HG03342 (cell line): ENCODE results near the gene SPDYE11.
"Not testable (repeated sequence)": the region's sequence is repeated elsewhere in the genome, so short reads cannot be mapped to it uniquely, and the experiment has no call there.

Experiments
- ATAC-seq: cut with Tn5 transposase; IDR thresholded peaks from one replicate; pipeline ENCODE4 v1.9.1; 2021; ENCODE audit warnings: mild to moderate bottlenecking, moderate library complexity; ENCODE audit not compliant: unreplicated experiment

The SPDYE11 gene

DNA sequence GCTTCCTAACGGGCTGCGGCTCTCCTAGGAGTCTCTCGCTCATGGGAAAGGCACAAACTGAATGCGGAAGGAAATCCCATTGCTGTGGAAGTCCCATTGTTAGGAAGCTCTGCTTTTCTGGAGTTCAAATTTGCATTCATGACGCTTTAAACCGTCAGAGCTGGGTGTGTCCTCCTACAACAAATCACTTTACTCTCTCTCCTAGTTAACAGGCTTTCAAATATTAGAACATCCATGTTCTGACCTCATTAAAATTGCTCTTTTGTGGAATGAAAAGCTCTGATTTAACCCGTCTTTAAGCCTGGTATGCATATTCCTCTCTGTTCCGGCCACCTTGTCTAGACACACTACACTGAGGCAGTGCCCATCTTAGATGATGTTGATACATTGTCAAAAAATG is at the start of gene SPDYE11:
TSS of gene SPDYE11 (minus strand) at position 101 of the 400 bp plus-strand sequence. CDS start 1,800 bp downstream, outside the sequence.
- ATAC-seq: not testable (repeated sequence)

- not testable (repeated sequence) for ATAC-seq
Observed at GRCh38 chr7:73085938-73086337, 28.2 kb upstream of the SPDYE11 start, which contains the start of gene SPDYE9. SPDYE9 (minus strand) TSS chr7:73086038; CDS start chr7:73084238, 1,800 bp downstream.

DNA sequence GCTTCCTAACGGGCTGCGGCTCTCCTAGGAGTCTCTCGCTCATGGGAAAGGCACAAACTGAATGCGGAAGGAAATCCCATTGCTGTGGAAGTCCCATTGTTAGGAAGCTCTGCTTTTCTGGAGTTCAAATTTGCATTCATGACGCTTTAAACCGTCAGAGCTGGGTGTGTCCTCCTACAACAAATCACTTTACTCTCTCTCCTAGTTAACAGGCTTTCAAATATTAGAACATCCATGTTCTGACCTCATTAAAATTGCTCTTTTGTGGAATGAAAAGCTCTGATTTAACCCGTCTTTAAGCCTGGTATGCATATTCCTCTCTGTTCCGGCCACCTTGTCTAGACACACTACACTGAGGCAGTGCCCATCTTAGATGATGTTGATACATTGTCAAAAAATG is 28.0 kb downstream of the SPDYE11 start, which contains the start of gene SPDYE8:
TSS of gene SPDYE8 (minus strand) at position 101 of the 400 bp plus-strand sequence. CDS start 1,800 bp downstream, outside the sequence.
- ATAC-seq: not testable (repeated sequence)

GRCh38 chr7:73006491-73006890 is 51.2 kb downstream of the SPDYE11 start:
- not testable (repeated sequence) for ATAC-seq

- ATAC-seq: peak; percentile 83
Observed at GRCh38 chr7:73005693-73006447, 51.8 kb downstream of the SPDYE11 start.

GRCh38 chr7:73005356-73005692 is 52.4 kb downstream of the SPDYE11 start:
- ATAC-seq: peak; percentile 69

DNA sequence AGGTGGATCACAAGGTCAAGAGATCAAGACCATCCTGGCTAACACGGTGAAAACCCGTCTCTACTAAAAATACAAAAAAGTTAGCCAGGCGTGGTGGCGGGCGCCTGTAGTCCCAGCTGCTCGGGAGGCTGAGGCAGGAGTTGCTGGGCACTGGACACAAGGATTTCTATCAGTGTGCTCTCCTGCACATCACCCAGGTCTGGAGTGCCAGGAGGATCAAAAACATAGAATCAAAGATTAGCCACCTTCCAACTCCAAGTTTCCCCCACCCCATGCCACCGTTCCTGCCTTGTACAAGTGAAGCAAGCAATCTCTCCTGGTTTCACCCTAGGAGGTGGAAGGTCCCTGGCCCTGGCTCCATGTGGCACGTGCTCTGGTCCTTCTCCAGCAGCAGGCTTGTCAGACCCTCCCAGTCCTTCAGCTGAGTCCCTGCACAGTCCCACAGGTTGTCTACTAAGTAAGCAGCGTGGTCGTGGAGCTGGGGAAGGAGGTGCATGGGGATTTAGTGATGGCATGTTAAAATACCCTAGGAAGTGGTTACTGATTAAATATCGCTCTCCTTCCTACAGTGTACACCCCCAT is 59.7 kb downstream of the SPDYE11 start:
- not testable (repeated sequence) for ATAC-seq
